ENCODE data around the gene WDPCP.
"Not testable (repeated sequence)": the region's sequence is repeated elsewhere in the genome, so short reads cannot be mapped to it uniquely, and the experiment has no call there.

The WDPCP gene

DNA sequence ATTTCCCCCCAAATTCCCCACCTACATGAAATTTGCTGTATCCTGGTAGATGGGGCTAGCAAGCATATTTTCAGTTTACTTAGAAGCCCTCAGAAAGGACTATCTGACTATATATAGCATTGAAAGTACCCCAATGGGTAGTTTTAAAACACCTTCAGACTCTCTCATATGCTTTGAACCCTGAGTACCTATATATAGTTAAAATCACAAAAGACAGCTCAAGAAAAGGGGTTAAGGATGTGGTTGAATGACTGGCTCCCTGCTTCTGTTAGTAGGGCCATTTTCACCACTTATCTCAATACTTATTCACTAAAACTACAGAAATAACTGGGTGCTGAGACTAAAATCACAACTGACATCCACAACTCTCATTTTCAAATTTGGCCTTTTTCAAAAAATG, 18.5 kb downstream of the WDPCP start:
- H4K91ac ChIP-seq (ENCODE audit: low read length), result no peak overlapping the region
- peaks cover 8% of the 10 kb centered on the region for H3K79me1 ChIP-seq (replicated peaks; ENCODE audit: low read length, poor library complexity, severe bottlenecking)
- H3K18ac ChIP-seq (ENCODE audit: low read depth in 1 of 2, low read length in 2 of 2), result no peak overlapping the region
- no peak overlapping the region for H2BK120ac ChIP-seq (ENCODE audit: low read depth, low read length)
- H2AK5ac ChIP-seq (ENCODE audit: low read length, severe bottlenecking), result no peak overlapping the region
- H3K9ac ChIP-seq (ENCODE audit: low read length), result no peak overlapping the region
- no peak overlapping the region for H3K27ac ChIP-seq (ENCODE audit: low read length, poor library complexity, severe bottlenecking)
- no peaks in the 10 kb centered on the region for H3K4me1 ChIP-seq (ENCODE audit: control insufficient read depth, insufficient read depth, low read depth, low read length)
- no peaks in the 10 kb centered on the region for H3K27me3 ChIP-seq (ENCODE audit: control insufficient read depth in 1 of 2, insufficient read depth in 1 of 2, low read length in 2 of 2)
- H2BK5ac ChIP-seq (ENCODE audit: low read depth, low read length, poor library complexity, severe bottlenecking), result no peak overlapping the region
- no peaks in the 10 kb centered on the region for H3K36me3 ChIP-seq (ENCODE audit: control insufficient read depth in 1 of 2, insufficient read depth in 2 of 2, low read depth in 1 of 2, low read length in 2 of 2)
- no peak overlapping the region for H2BK15ac ChIP-seq (ENCODE audit: low read depth, poor library complexity, severe bottlenecking)
- DNase-seq, result no peak
- no peak overlapping the region for H3K14ac ChIP-seq (ENCODE audit: low read length in 2 of 2)
- no peak overlapping the region for H3K4me2 ChIP-seq (ENCODE audit: low read length, poor library complexity, severe bottlenecking)
- no peak overlapping the region for H3K23ac ChIP-seq (ENCODE audit: low read length in 2 of 2)
- no peak overlapping the region for H3K4ac ChIP-seq (ENCODE audit: low read depth in 1 of 2, low read length in 2 of 2)
- H2AFZ ChIP-seq (ENCODE audit: low read depth, low read length), result no peak overlapping the region
- no peak overlapping the region for H4K8ac ChIP-seq (ENCODE audit: low read length)
- H3K4me3 ChIP-seq (ENCODE audit: insufficient read depth in 1 of 2, low read depth in 1 of 2, low read length in 2 of 2), result no peak overlapping the region
- no peak overlapping the region for H2BK12ac ChIP-seq (ENCODE audit: low read length in 2 of 2)
- H3K9me3 ChIP-seq (ENCODE audit: control insufficient read depth, low read length), result peaks cover 6% of the 10 kb centered on the region

DNA sequence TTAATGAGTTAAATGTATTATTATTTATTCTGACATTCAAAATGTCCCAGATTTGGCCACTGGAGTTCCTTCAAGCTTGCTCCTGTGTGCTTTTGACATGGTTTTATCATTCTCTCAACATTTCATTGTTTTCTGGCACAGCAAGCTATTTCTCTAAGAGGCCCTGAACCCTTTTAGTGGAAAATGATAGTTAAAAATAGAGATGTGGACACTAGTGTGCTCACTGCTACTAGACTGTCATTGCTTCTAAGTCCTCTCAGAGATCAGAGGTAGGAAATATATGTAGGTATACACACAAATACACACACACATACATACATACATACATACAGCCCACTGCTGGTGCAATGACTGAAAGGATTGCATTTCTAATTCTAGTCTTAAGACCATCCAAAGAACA, 25.5 kb downstream of the WDPCP start:
- Histone ChIP-seq H3K4me3 (ENCODE audit: insufficient read depth in 1 of 2, low read depth in 1 of 2, low read length in 2 of 2) (no peak overlapping the region), H3K4me2 (ENCODE audit: low read length, poor library complexity, severe bottlenecking) (no peak overlapping the region), H3K4me1 (ENCODE audit: control insufficient read depth, insufficient read depth, low read depth, low read length) (no peaks in the 10 kb centered on the region), H3K27ac (ENCODE audit: low read length, poor library complexity, severe bottlenecking) (no peak overlapping the region), H3K36me3 (ENCODE audit: control insufficient read depth in 1 of 2, insufficient read depth in 2 of 2, low read depth in 1 of 2, low read length in 2 of 2) (peaks cover 0 to 5% of the 10 kb centered on the region in 2 experiments), H3K14ac (ENCODE audit: low read length in 2 of 2) (no peak overlapping the region), H3K18ac (ENCODE audit: low read depth in 1 of 2, low read length in 2 of 2) (no peak overlapping the region), H3K27me3 (ENCODE audit: control insufficient read depth in 1 of 2, insufficient read depth in 1 of 2, low read length in 2 of 2) (no peaks in the 10 kb centered on the region), H3K4ac (ENCODE audit: low read depth in 1 of 2, low read length in 2 of 2) (no peak overlapping the region), H3K79me1 (replicated peaks; ENCODE audit: low read length, poor library complexity, severe bottlenecking) (peaks cover 3% of the 10 kb centered on the region), H3K23ac (ENCODE audit: low read length in 2 of 2) (no peak overlapping the region), H2AK5ac (ENCODE audit: low read length, severe bottlenecking) (no peak overlapping the region), H3K9ac (ENCODE audit: low read length) (no peak overlapping the region), H4K8ac (ENCODE audit: low read length) (no peak overlapping the region), H4K91ac (ENCODE audit: low read length) (no peak overlapping the region), H2AFZ (ENCODE audit: low read depth, low read length) (no peak overlapping the region), H2BK15ac (ENCODE audit: low read depth, poor library complexity, severe bottlenecking) (no peak overlapping the region), H3K9me3 (ENCODE audit: control insufficient read depth, low read length) (peaks cover 8% of the 10 kb centered on the region), H2BK5ac (ENCODE audit: low read depth, low read length, poor library complexity, severe bottlenecking) (no peak overlapping the region), H2BK12ac (ENCODE audit: low read length in 2 of 2) (no peak overlapping the region), H2BK120ac (ENCODE audit: low read depth, low read length) (no peak overlapping the region)
- no peak for DNase-seq

DNA sequence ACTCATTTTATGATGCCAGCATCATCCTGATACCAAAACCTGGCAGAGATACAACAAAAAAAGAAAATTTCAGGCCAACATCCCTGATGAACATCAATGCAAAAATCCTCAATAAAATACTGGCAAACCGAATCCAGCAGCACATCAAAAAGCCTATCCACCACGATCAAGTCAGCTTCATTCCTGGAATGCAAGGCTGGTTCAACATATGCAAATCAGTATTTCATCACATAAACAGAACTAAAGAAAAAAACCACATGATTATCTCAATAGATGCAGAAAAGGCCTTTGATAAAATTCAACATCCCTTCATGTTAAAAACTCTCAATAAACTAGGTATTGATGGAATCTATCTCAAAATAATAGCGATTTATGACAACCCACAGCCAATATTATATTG, 29.4 kb downstream of the WDPCP start:
- H3K18ac ChIP-seq (ENCODE audit: low read depth in 1 of 2, low read length in 2 of 2); H2AFZ ChIP-seq (ENCODE audit: low read depth, low read length); H3K36me3 ChIP-seq (ENCODE audit: control insufficient read depth in 1 of 2, insufficient read depth in 2 of 2, low read depth in 1 of 2, low read length in 2 of 2); H3K4ac ChIP-seq (ENCODE audit: low read depth in 1 of 2, low read length in 2 of 2); H3K4me2 ChIP-seq (ENCODE audit: low read length, poor library complexity, severe bottlenecking); H4K91ac ChIP-seq (ENCODE audit: low read length); H3K14ac ChIP-seq (ENCODE audit: low read length in 2 of 2); H2BK5ac ChIP-seq (ENCODE audit: low read depth, low read length, poor library complexity, severe bottlenecking); H3K27ac ChIP-seq (ENCODE audit: low read length, poor library complexity, severe bottlenecking); H2BK15ac ChIP-seq (ENCODE audit: low read depth, poor library complexity, severe bottlenecking); H3K79me1 ChIP-seq (replicated peaks; ENCODE audit: low read length, poor library complexity, severe bottlenecking); H2BK120ac ChIP-seq (ENCODE audit: low read depth, low read length); H3K4me1 ChIP-seq (ENCODE audit: control insufficient read depth, insufficient read depth, low read depth, low read length); H3K27me3 ChIP-seq (ENCODE audit: control insufficient read depth in 1 of 2, insufficient read depth in 1 of 2, low read length in 2 of 2); H3K23ac ChIP-seq (ENCODE audit: low read length in 2 of 2); H2BK12ac ChIP-seq (ENCODE audit: low read length in 2 of 2); DNase-seq; H4K8ac ChIP-seq (ENCODE audit: low read length); H3K9ac ChIP-seq (ENCODE audit: low read length); H2AK5ac ChIP-seq (ENCODE audit: low read length, severe bottlenecking); H3K4me3 ChIP-seq (ENCODE audit: insufficient read depth in 1 of 2, low read depth in 1 of 2, low read length in 2 of 2): not testable (repeated sequence)
- 83% methylated on average over 2 of the region's 3 CpGs for WGBS
- H3K9me3 ChIP-seq (ENCODE audit: control insufficient read depth, low read length), result peaks cover 12% of the 10 kb centered on the region

DNA sequence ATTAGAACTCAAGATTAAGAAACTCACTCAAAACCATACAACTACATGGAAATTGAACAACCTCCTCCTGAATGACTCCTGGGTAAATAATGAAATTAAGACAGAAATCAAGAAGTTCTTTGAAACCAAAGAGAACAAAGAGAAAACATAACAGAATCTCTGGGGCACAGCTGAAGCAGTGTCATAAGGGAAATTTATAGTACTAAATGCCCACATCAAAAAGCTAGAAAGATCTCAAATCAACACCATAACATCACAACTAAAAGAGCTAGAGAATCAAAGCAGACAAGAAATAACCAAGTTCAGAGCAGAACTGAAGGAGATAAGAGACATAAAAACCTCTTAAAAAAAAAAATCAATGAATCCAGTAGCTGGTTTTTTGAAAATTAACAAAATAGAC, 30.5 kb downstream of the WDPCP start:
- H3K4me3 ChIP-seq (ENCODE audit: insufficient read depth in 1 of 2, low read depth in 1 of 2, low read length in 2 of 2); H4K8ac ChIP-seq (ENCODE audit: low read length); H3K27ac ChIP-seq (ENCODE audit: low read length, poor library complexity, severe bottlenecking); H2BK12ac ChIP-seq (ENCODE audit: low read length in 2 of 2); H3K18ac ChIP-seq (ENCODE audit: low read depth in 1 of 2, low read length in 2 of 2); DNase-seq; H3K4ac ChIP-seq (ENCODE audit: low read depth in 1 of 2, low read length in 2 of 2); H3K9ac ChIP-seq (ENCODE audit: low read length); H2AK5ac ChIP-seq (ENCODE audit: low read length, severe bottlenecking); H2BK5ac ChIP-seq (ENCODE audit: low read depth, low read length, poor library complexity, severe bottlenecking); H2BK15ac ChIP-seq (ENCODE audit: low read depth, poor library complexity, severe bottlenecking); H2AFZ ChIP-seq (ENCODE audit: low read depth, low read length); H3K4me1 ChIP-seq (ENCODE audit: control insufficient read depth, insufficient read depth, low read depth, low read length); H2BK120ac ChIP-seq (ENCODE audit: low read depth, low read length); H3K4me2 ChIP-seq (ENCODE audit: low read length, poor library complexity, severe bottlenecking); H3K23ac ChIP-seq (ENCODE audit: low read length in 2 of 2); H3K79me1 ChIP-seq (replicated peaks; ENCODE audit: low read length, poor library complexity, severe bottlenecking); H3K14ac ChIP-seq (ENCODE audit: low read length in 2 of 2); H4K91ac ChIP-seq (ENCODE audit: low read length); H3K27me3 ChIP-seq (ENCODE audit: control insufficient read depth in 1 of 2, insufficient read depth in 1 of 2, low read length in 2 of 2); H3K36me3 ChIP-seq (ENCODE audit: control insufficient read depth in 1 of 2, insufficient read depth in 2 of 2, low read depth in 1 of 2, low read length in 2 of 2): not testable (repeated sequence)
- H3K9me3 ChIP-seq (ENCODE audit: control insufficient read depth, low read length), result peaks cover 12% of the 10 kb centered on the region

All from mesenchymal stem cell (in vitro differentiated cells and primary cell).